Hematopoietic multipotent progenitor cell treated with erythropoietin and hydrocortisone succinate and interleukin-3 and kit ligand, for 8 days (in vitro differentiated cells): ENCODE measurements around the gene PILRA.
A peak's percentile ranks its signal among the peaks of the same experiment; 100 is the strongest.

ENCODE experiments used
- DNase-seq: peaks from one replicate; pipeline ENCODE4 v3.0.0-alpha.2; 2015

Gene PILRA

DNA sequence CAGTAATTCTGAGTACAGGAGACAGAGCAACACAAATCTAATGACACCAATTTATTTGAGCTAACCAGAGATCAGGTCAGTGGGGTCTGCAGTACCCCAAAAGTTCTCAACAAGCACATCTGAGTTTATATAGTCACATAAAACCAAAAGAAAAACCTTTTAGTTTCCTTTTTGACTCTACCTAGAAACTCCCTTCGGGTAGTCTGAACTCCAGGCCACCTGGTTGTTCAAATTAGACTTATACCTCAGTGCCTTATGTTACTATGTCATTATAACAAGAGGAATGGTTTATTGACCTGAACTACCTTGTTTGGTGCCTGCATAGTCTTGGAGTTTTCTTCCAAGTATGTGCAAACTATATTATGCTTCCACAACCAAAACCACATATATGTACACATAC is 40.6 kb downstream of the PILRA start:
- no peak for DNase-seq

DNA sequence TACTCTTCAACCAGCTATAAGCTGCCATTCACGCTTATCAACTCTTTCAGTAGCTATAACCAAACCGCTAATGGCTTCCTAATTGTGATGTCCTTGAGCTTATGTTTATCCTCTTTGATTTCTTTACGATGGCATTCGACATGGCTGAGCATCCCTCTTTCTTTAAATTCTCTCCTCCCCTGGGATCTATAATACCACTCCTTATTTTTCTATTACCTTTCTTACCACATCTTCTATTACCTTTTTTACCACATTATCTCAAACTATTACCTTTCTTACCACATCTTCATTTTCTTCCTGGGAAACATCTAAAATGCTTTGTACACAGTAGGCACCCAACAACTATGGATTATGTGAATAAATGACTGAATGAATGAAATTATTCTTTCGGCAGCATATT is 42.2 kb downstream of the PILRA start:
- DNase-seq = no peak

DNA sequence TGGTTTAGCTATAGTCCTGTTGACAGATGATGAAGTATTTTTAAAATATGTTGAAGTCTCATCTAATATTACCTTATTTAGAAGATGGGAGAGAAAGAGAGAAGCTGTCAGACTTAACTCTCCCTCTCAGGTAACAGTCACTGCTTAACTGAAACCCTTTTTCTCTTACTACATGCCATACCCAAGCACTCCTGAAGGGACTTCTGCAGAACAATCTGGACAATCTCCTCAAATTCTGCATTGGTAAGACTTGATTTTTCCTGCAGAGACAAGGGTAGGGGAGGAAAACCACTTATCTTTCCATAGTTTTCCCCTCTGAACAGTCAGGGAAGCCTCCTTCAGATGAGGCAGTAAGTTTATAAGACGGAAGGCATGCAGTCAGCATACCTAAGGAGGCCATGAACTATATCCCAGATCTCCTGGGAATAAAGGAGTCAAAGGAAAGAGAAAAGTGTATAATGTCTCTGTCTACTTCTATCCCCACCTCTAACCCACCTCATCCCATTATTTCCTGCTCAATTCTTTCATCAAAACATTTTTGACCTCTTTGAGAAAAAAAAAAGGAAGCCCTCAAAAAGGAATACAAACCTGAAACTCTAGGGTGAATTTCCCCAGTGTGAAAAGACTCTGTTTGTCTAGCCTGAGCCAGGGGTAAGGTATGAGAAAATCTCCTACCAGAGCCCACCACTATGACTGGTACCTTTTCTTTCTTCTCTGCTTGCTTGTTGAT is 45.8 kb downstream of the PILRA start:
- DNase-seq = no peak

DNA sequence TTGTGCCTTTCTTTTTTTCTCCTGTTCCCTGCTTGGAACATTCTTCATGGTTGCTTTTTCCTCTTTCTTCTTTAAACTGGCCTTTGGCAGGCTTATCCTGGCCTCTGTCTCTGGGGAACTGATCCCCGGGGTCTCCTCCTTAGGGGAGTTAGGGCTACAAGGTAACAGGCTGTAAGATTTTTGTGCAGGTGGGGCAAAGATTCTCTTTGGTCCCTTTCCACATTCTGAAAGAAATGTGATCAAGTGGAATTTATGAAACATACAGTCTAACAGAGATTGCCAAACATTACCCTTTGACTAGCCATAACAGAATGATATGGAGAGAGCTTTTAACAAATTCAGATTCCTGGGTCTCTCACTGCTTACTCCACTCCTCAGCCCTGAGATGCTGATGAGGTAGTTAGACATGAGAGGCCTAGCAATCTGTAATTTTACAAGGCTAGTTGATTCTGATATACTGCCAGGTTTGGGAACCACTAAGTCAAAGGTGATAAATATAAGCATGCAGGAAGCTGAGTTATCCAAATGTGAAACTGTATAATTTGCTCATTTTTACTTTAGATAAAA is 46.5 kb downstream of the PILRA start:
- DNase-seq = no peak

DNA sequence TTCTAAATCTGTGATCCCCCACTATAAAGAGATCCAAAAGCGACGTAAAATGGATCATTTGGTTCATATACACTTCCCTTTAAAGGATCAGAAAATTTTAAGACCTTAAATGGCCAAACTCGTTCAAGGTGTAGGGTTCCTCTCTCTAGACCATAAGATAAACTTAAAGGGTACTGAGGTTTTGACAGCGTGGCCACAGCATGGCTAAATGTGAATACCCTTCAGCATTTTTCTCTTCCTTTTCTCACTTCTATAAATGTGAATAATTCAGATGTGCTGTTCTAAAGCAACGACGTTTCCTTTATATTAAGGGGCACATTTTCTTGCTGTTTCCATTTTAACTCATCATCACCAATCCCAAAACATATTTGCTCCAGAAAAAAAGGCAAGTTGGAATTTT is 50.0 kb downstream of the PILRA start:
- no peak for DNase-seq

DNA sequence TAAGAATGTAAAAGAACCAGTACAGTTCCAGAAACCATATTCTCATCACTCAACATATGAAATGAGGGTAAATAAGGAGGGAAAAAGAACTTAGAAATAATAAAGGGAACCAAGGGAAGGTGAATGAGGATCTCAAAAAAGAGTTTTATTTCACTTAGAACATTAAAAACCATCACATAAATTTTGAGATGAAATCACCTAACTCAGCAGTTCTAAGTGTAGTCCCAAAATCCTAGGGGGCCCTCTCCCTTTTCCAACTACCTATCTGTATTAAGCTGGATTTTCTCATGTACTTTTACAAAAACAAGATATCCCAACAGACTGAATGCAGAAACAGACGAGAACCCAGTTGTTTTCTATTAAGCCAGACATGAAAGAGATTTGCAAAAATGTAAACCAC is 52.1 kb downstream of the PILRA start:
- no peak for DNase-seq

DNA sequence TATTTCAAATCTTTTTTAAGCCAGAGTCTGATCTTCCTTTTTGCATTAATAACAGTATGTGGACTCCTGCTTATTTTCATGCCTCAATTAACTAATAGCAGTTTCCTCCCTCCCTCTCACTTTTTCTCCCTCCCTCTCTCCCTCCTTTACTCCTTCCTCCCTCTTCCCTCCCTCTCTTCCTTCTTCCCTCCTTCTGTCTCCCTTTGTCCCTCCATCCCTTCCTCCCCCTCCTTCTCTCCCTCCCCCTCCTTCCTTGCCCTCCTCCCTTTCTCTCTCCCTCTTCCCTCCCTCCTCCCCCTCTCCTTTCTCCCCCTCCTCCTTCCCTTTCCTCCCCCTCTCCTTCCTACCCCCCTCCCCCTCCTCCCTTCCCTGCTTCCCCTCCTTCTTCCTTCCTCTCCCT is 53.2 kb downstream of the PILRA start:
- DNase-seq = no peak

DNA sequence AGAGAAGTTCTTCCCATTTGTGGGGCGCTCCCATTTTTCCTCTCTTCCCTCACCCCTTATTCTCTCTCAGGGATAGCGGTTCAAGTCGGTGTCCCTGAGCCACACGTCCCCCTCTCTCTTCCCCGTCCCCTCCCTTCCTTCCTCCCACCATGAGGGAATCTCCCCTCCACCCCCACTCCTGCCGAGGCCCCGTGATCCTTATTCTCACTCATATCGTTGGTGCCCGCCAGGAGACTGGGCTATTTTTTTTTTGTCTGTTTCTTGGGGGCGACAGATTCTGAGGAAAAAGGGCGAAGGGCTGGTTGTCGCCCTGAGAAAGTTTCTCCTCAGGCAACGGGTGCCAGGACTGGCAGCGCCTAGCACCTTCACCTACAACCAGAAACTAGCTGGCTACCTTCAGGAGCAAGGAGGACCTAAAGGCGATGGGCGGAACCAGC is 54.5 kb downstream of the PILRA start:
- no peak for DNase-seq

DNA sequence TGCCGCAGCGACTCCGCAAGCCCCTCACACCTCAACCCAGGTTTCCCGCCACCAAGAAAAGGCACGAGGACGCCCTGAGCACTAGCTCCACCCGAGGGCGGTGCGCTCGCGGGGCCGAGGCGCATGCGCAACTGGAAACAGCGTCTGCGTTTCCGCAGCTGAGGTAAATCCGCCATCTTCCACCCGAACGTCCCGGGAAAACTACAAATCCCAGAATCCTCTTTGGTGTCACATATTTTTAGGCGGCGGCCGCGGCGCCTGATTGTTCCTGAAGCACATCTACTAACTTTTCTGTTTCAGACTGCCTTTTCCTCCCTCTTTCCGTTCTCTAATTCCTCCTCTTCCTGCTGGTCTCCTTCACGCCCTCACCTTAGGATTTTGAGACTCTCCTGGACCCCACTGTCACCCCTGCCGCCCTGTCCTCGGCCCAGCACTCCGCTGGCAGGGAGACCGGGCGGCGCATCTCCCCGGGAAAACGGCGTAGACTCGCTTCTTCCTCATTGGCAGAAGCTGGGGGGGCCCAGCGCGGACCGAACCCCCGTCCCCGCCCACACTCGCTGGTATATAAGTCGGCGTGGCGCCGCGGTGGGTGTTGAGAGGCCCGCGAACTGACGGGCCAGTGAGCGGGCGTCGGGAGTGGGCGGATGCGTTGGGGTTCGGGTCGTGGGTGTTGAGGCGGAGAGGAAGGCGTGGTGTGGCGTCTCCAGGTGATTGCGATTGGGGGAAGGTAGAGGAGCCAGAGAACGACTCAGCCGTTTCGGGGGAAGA is 55.1 kb downstream of the PILRA start, which contains the start of gene ZCWPW1:
Gene ZCWPW1 (minus strand): TSS at position 505 of the 768 bp plus-strand sequence. CDS start 8,054 bp downstream, outside the sequence.
- peak; percentile 98 for DNase-seq

DNA sequence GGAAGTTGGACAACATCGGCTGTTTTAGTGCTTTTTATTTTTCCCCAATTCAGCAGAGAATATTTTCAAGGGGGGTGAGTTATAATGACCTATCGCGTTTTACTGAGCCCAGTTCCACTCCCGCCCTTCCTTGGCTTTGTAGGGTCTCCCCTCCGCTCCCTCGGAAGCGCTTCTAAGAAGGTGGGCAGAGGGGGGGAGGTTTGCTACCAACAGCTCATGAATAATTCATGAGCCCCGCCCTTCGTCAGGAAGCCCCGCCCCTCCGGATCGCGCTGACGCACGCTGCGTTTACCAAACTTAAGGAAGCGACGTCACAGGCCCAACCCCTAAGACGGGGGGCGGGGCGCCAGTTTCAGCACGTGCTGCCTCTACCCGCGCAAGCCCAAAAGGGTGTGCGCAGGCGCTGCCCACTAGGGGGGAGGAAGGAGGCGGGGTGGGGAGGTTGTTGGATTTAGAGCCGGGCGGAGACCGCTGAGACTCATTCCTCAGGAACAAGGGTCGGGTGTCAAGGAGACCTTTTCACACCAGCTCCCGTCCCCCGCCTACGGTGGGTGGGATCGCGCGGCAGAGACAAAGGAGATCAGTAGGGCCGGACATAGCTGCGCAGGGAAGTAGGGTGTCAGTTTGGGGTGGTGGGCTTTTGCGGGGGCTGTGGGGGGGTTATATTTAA is 55.8 kb downstream of the PILRA start:
- peak; percentile 99 for DNase-seq

DNA sequence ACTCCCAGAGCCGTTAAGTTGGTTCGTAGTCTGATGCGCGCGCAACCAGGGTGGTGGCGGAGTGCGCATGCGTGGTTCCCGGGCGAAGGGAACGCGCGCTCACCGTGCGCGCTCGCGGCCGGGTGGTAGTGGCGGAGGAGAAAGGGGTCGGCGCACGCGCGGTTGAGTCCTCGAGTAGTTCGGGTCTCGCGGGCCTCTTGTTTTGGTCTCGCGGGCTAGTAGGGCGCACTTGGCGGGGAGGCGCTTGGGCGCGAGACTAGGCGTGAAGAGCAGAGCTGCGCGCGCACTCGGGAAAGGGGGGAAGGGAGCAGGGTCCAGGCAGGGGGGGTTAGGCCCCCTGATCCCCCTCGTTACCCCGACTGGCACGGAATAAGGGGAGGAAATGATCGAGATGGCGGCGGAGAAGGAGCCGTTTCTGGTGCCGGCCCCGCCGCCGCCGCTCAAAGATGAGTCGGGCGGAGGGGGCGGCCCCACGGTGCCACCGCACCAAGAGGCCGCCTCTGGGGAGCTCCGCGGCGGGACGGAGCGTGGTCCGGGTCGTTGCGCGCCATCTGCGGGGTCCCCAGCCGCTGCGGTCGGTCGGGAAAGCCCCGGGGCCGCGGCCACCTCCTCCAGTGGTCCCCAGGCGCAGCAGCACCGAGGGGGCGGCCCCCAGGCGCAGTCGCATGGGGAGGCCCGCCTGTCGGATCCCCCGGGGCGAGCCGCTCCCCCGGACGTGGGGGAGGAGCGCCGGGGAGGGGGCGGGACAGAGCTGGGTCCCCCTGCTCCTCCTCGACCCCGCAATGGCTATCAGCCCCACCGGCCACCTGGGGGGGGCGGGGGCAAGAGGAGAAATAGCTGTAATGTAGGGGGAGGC is 56.6 kb downstream of the PILRA start, which contains the start of gene MEPCE:
Gene MEPCE (plus strand): TSS at position 195 of the 856 bp plus-strand sequence. CDS start 188 bp downstream, at position 383.
- DNase-seq = peak; percentile 94

DNA sequence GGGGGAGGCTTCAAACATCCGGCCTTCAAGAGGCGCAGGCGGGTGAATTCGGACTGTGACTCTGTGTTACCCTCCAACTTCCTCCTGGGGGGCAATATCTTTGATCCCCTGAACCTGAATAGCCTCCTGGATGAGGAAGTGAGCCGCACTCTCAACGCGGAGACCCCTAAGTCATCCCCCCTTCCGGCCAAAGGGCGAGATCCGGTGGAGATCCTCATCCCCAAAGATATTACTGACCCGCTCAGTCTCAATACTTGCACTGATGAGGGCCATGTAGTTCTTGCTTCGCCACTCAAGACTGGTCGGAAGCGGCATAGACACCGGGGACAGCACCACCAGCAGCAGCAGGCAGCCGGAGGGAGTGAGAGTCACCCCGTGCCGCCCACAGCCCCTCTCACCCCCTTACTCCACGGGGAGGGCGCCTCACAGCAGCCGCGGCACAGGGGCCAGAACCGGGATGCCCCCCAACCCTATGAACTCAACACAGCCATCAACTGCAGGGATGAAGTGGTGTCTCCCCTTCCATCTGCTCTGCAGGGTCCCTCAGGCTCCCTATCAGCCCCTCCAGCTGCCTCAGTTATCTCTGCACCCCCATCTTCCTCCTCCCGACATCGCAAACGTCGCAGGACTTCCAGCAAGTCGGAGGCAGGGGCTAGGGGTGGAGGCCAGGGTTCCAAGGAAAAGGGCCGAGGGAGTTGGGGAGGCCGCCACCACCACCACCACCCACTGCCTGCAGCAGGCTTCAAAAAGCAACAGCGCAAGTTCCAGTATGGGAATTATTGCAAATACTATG is 57.4 kb downstream of the PILRA start:
- DNase-seq = peak; percentile 36

DNA sequence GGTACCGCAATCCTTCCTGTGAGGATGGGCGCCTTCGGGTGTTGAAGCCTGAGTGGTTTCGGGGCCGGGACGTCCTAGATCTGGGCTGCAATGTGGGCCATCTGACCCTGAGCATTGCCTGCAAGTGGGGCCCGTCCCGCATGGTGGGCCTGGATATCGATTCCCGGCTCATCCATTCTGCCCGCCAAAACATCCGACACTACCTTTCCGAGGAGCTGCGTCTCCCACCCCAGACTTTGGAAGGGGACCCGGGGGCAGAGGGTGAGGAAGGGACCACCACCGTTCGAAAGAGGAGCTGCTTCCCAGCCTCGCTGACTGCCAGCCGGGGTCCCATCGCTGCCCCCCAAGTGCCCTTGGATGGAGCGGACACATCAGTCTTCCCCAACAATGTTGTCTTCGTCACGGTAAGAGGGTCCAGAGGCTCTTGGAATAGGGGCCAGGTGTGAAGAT is 58.0 kb downstream of the PILRA start:
- no peak for DNase-seq

DNA sequence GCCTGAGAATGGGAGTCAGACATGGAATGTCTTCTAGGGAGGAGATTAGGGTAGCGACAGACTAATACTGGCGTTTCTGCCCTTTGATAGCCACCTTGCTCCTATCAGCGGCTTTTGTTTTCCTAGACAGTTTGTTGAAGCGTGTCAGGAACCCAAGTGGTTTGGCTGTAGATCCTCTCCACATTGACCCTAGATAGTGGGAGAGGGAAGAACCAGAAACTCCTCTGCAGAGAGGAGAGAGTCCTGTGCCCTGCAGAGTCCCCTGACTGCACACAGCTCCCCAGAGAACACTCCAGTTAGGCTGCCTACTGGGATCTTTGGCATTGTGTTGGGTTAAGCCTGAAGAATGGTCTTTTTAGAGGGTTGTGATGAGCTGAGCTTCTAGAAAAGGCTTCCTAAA is 58.8 kb downstream of the PILRA start:
- DNase-seq = peak; percentile 50

DNA sequence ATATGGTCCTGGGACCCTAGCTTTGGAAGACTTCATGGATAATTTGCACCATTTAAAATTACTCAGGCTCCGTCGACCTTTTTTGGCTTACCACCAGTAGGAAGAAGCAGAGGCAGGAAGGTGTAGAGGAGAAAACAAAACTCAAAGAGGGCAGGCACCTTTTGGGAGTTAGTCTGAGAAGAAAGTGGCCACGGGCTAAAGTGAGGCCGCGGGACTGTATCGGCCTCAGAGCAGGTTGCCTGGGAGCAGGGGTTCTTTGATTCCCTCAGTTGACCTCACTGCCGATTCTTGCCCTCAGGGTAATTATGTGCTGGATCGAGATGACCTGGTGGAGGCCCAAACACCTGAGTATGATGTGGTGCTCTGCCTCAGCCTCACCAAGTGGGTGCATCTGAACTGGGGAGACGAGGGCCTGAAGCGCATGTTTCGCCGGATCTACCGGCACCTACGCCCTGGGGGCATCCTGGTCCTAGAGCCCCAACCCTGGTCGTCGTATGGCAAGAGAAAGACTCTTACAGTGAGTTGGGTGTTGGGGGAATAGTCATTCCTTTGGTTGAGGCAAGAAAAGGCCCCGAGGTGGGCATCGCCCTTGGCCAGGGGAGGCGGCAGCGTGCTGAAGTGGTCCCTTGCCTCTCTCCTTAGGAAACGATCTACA is 59.5 kb downstream of the PILRA start:
- DNase-seq = no peak

DNA sequence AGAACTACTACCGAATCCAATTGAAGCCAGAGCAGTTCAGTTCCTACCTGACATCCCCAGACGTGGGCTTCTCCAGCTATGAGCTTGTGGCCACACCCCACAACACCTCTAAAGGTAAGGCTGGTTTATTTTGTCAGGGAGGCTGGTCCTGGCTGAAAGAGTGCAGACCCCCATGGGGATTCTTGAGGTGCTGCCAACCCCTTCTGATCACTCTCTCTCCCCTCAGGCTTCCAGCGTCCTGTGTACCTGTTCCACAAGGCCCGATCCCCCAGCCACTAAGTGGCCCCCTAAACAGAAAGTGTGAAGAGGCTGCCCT is 59.9 kb downstream of the PILRA start:
- no peak for DNase-seq

DNA sequence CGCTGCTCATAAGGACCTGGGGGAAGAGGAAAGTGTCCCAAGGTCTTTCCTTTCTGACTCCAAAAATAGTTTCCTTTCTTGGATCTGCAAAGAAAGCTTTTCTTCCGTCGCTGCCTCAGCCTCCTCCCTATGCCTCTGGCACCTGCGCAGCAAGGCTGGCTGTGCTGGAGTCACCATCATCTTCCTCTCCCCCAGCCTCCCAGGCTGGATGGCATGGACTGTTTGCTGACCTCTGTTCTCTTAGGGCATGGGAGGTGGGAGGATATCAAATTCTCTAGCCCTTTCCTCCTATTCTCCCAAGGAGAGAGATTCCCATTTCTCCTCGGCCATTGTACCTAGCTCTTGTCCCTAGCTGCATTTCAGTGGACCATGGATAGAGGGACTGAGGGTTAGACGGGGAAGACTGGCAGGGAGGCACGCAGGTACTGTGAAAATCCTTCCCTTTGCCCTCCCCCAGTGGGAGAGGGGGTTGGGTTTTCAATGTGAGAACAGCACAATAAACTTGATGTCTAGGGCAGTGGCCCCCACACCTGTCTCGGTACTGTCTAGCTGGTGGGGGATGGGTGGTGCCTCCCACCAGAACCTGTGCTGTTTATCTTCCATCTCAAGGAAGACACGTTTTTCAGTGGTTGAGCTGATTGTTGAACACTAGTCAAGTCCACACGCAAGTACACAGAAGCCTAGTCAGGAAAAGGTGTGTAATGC is 60.5 kb downstream of the PILRA start:
- no peak for DNase-seq

DNA sequence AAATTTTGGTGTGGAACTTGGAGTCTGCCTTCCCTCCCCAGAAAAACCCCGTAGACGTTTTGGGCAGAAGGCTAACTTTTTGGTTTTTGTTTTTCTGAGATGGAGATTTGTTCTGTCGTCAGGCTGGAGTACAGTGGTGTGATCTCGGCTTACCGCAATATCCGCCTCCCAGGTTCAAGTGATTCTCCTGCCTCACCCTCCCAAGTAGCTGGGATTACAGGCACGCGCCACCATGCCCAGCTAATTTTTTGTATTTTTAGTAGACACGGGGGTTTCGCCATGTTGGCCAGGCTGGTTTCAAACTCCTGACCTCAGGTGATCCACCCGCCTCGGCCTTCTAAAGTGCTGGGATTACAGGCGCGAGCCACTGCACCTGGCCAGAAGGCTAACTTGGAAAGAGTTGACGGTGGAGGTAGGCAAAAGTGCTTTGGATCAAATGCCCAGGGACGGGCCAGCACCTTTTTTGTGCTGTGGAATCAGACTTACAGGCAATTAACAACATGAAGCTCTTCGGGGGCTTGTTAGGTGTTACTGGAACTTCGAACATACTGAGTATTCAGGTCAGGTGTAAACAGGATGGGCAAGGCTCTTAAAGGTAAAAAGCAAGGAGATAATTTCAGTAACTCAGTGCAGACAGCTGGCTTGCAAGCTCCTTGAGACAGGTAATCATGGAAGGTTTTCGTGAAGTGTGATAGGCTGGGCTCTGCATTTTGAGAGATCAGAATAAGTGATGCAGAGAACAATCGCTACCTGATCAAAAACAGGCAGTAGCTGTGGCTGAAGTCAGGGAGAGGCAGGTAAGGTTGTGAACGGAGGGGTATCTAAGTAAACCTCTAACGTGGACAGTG is 61.2 kb downstream of the PILRA start:
- no peak for DNase-seq
